Colonic mucosa (tissue), 4 donors: ENCODE results near the gene RANBP17. TPM values are rescaled to one million over a fixed set of nuclear protein-coding genes. Genes with fewer than 3 reads are reported as not detected.

Experiments
- DNase-seq: peaks from one replicate; pipeline ENCODE4 v3.0.0-alpha.2; 2020
- H3K27ac ChIP-seq: fragments of 200-600 bp; one replicate; pipeline ENCODE4 v1.8.0; 2021
- H3K27me3 ChIP-seq: fragments of 200-600 bp; one replicate; pipeline ENCODE4 v1.8.0; 2021
- H3K36me3 ChIP-seq: fragments of 200-600 bp; one replicate; pipeline ENCODE4 v1.8.0; 2021
- H3K4me1 ChIP-seq: fragments of 200-600 bp; one replicate; pipeline ENCODE4 v1.8.0; 2021; ENCODE audit warnings: mild to moderate bottlenecking
- H3K4me3 ChIP-seq: fragments of 200-600 bp; one replicate; pipeline ENCODE4 v1.8.0; 2021
- H3K9ac ChIP-seq, 2 donors: one replicate each; pipeline ENCODE4 v1.7.0; 2013; ENCODE audit warnings: control low read depth in 2 of 2, low read depth in 2 of 2, low read length in 2 of 2
- H3K9me3 ChIP-seq: fragments of 200-600 bp; one replicate; pipeline ENCODE4 v1.8.0; 2021
- CTCF ChIP-seq: fragments of 200-600 bp; IDR thresholded peaks from one replicate; pipeline ENCODE4 v1.8.0; 2022; ENCODE audit warnings: antibody characterized with exemption, mild to moderate bottlenecking
- intact Hi-C: fragments of 100-400 bp; cut with DNase I; formaldehyde crosslinking; loops from one replicate; pipeline ENCODE4 v1.14.1; 2022
- total RNA-seq, 2 donors: library from RNA; stranded (reverse); fragmentation: NEBNext Ultra II Directional in 1 of 2; extraction: Animal tissue kit (Norgen Biotek cat#: 25700) in 1 of 2; gene quantifications; one replicate each; pipeline ENCODE4 v1.2.1, GENCODE V29; 2021
- donor health status: healthy.
- donor health status: DM: no; HTN: no; CAD: no.
- donor health status: DM: no; HTN: no; CAD: no.

The RANBP17 gene
- total RNA-seq, 2 donors from 2014 or later = 7.9 to 9.4 TPM

GRCh38 chr5:171137768-171138525 is 276.1 kb downstream of the RANBP17 start:
- Histone ChIP-seq H3K4me1 (no peaks in the 10 kb centered on the region), H3K9me3 (no peaks in the 10 kb centered on the region), H3K27ac (no peak overlapping the region), H3K4me3 (no peak overlapping the region), H3K27me3 (no peaks in the 10 kb centered on the region), H3K36me3 (no peaks in the 10 kb centered on the region), H3K9ac (no peak overlapping the region)
- no peak for TF ChIP-seq CTCF
- no peak for DNase-seq
- intact Hi-C loops = no loop called here

- no peak for DNase-seq
- no peak overlapping the region for H3K27ac ChIP-seq
- no peak for TF ChIP-seq CTCF
- no peaks in the 10 kb centered on the region for H3K4me1 ChIP-seq
- no peak overlapping the region for H3K9ac ChIP-seq
- no peaks in the 10 kb centered on the region for H3K9me3 ChIP-seq
- intact Hi-C loops = no loop called here
- no peak overlapping the region for H3K4me3 ChIP-seq
- no peaks in the 10 kb centered on the region for H3K36me3 ChIP-seq
- H3K27me3 ChIP-seq = no peaks in the 10 kb centered on the region
These were observed 277.4 kb downstream of the RANBP17 start for GRCh38 chr5:171139227-171139626.

GRCh38 chr5:171142617-171143016 is 280.8 kb downstream of the RANBP17 start:
- no peak for TF ChIP-seq CTCF
- no peak overlapping the region for H3K4me3 ChIP-seq
- intact Hi-C loops = no loop called here

GRCh38 chr5:171143171-171143570 is 281.4 kb downstream of the RANBP17 start:
- no peak for DNase-seq
- Histone ChIP-seq H3K27me3 (no peaks in the 10 kb centered on the region), H3K36me3 (no peaks in the 10 kb centered on the region), H3K4me1 (no peaks in the 10 kb centered on the region), H3K4me3 (no peak overlapping the region), H3K9ac (no peak overlapping the region), H3K9me3 (no peaks in the 10 kb centered on the region), H3K27ac (no peak overlapping the region)
- intact Hi-C loops = no loop called here
- TF ChIP-seq CTCF = no peak

More at GRCh38 chr5:171142617-171143016, 280.8 kb downstream of the RANBP17 start:
- Histone ChIP-seq H3K9me3 (no peaks in the 10 kb centered on the region), H3K27me3 (no peaks in the 10 kb centered on the region), H3K36me3 (no peaks in the 10 kb centered on the region), H3K27ac (no peak overlapping the region), H3K4me1 (no peaks in the 10 kb centered on the region), H3K9ac (no peak overlapping the region)
- DNase-seq = no peak

- no peak for DNase-seq
- intact Hi-C loops = no loop called here
These were observed 282.1 kb downstream of the RANBP17 start for GRCh38 chr5:171143926-171144325.

More at GRCh38 chr5:171143926-171144325, 282.1 kb downstream of the RANBP17 start:
- no peaks in the 10 kb centered on the region for H3K4me1 ChIP-seq
- H3K9ac ChIP-seq = no peak overlapping the region
- H3K27ac ChIP-seq = no peak overlapping the region
- TF ChIP-seq CTCF = no peak
- H3K27me3 ChIP-seq = no peaks in the 10 kb centered on the region
- no peaks in the 10 kb centered on the region for H3K36me3 ChIP-seq
- no peak overlapping the region for H3K4me3 ChIP-seq
- H3K9me3 ChIP-seq = no peaks in the 10 kb centered on the region
